GM19099 (cell line): ENCODE results near the gene ZFC3H1.

Source experiments
- POLR2A ChIP-seq: IDR thresholded peaks from 3 replicates; pipeline ENCODE4 v1.6.1; 2011; ENCODE audit warnings: low read depth; ENCODE audit not compliant: insufficient read length; ENCODE audit errors: extremely low read depth

The ZFC3H1 gene

GRCh38 chr12:71654200-71654599 lies 9.4 kb downstream of the ZFC3H1 start:
- no peak for TF ChIP-seq POLR2A

GRCh38 chr12:71653137-71653536 lies 10.5 kb downstream of the ZFC3H1 start:
- no peak for TF ChIP-seq POLR2A

GRCh38 chr12:71652656-71653055 lies 11.0 kb downstream of the ZFC3H1 start:
- TF ChIP-seq POLR2A = no peak

DNA sequence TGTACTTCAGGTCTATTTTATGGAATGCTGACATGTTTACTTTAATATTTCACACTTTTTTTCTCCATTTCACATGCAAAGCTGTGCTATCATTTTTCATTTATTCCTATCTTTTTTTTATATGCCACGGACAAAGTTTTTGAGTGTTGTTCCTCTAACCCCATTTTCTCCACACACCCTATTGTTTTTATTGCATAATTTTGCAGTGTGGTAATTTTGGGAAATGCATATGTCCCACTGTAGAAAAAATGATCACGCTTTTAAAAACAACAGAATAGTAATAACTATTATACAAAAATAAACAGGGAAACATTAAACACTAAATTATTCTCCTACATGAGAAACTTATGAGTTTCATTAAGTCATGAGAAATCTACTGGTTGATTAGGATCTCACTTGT lies 14.2 kb downstream of the ZFC3H1 start:
- TF ChIP-seq POLR2A = no peak

- TF ChIP-seq POLR2A = no peak
These were observed 15.1 kb downstream of the ZFC3H1 start for GRCh38 chr12:71648537-71648936.

DNA sequence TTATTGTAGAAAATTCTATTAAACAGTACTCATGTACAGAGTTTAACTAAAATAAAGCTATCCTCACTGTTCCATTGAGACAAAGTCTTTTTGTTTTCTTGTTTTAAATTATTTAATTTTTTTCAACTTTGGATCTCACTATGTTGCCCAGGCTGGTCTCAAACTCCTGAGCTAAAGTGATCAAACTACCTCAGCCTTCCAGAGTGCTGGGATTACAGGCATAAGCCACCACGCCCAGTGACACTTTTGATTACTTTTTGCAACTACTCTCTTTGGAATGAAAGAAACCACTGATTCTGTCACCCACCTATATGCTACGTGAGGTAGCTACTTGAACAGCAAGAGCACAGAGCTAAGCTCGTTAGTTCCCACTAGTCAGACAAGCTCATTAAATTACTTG lies 17.1 kb downstream of the ZFC3H1 start:
- TF ChIP-seq POLR2A = no peak

DNA sequence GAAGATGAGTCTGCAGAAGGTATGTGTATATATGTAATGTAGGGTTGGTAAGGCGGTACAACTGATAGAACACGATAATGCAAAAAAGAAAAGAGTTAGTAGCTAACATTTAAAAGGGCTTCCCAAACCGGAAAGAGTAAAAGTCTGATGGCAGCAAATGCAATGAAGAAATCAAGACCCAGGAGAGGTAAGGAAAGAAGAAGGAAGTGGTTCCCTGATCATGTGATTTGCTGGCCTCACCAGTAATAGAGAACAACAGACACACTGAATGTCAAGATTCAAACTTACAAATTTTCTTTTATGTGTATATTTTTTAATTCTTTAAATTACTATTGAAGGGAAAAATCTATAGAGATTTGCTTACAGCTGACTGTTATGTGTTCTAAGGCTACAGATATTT lies 18.4 kb downstream of the ZFC3H1 start:
- TF ChIP-seq POLR2A = no peak

DNA sequence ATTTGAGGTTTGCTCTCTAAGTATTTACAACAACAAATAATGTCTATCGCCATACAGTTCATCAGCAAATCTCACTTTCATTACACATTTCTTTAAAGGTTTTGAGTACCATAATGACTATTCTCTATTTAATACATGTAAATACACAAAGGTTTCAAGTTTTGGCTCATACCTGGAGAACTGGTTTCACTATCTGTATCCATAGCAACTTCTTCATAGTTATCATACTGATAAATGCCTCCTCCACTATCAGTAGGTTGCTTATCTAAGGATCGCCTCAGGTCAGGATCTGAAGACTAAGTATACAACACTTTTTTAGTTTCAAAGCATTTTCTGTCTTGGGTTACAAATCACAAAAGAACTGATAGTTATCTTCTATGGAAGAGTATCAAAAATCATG lies 21.4 kb downstream of the ZFC3H1 start:
- TF ChIP-seq POLR2A = no peak

DNA sequence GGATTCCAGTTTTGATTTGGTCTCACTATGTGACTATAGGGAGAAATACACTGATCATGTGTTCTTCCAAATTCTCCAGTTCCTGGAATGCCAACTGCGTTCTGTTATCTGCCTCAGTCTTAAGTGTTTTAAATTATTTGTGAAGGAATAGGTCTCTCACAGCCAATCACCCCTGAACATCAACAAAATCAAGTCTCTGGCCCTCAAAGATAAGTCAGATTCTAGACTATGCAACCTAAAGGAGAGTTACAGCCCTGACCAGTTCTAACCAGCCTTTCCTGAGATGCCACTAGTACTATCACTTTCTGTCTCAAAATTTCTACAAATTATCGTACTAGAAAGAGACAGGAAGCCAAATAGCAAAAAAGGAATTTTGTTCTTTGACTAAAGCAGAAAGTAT lies 22.3 kb downstream of the ZFC3H1 start:
- no peak for TF ChIP-seq POLR2A

GRCh38 chr12:71640316-71640715 lies 23.3 kb downstream of the ZFC3H1 start:
- TF ChIP-seq POLR2A = no peak

DNA sequence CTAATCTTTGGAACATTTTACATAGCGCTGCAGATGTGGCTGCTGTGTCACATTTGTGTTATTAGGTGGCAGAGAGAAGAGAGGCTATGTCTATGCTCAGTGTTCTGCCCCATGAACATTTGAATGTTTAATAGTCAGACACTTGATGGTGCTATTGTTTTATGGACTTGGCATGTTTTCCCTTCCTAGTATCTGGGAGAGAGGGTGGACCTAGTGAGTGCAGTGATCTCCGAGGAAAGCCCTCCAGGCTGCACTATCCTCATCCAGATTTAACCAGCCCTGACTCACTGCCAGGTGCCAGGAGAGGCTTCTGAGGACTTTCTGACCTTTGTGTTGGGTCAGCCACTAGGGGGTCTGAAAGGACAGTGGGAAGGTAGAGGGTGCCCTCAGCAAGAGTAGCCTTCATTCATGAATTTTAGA lies 24.3 kb downstream of the ZFC3H1 start:
- no peak for TF ChIP-seq POLR2A

DNA sequence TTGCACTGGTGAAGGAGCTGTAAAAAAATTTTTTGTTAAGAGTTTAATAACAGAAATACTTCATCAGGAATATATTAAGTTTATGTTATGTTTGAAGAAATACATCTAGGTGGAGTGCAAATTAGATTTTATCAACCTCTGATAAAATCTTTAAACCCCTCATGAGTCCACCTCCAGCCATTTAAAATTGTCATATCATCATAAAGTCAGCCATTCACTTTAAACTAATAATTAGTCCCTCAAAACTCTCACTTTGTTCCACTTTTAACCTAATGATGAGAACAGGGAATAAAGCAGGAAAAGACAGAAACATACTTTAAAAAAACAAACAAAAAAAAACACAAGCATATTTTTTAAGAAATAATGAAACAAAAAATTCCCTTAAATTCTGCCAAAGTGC lies 25.1 kb downstream of the ZFC3H1 start:
- no peak for TF ChIP-seq POLR2A

GRCh38 chr12:71636704-71637115 lies 26.9 kb downstream of the ZFC3H1 start:
- no peak for TF ChIP-seq POLR2A

DNA sequence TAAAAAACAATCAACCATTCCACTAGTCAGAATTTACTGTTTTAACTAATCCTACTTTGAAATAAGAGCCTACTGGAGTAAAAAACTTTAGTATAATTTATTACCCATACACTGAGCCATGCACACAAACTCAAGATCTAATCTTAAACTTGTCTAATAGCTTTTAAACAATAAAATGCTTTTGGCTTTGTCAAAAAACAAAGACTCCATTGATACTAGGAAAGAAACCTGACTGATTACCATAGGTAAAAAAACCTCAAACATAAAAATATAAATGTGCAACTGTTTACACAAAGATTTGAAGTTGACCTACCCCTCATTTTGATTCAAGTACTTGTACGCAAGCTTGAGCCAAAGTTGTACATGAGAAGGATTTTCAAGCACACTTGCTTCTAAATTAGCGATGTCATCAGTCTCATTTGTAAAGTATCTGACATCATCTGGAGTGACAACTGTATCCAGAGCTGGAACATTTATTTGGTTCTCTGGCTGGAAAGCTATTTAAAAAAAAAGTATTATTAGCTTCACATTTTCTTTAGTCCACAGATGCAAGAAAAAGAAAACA lies 36.1 kb downstream of the ZFC3H1 start:
- no peak for TF ChIP-seq POLR2A

- TF ChIP-seq POLR2A = no peak
These were observed 36.9 kb downstream of the ZFC3H1 start for GRCh38 chr12:71626768-71627167.

DNA sequence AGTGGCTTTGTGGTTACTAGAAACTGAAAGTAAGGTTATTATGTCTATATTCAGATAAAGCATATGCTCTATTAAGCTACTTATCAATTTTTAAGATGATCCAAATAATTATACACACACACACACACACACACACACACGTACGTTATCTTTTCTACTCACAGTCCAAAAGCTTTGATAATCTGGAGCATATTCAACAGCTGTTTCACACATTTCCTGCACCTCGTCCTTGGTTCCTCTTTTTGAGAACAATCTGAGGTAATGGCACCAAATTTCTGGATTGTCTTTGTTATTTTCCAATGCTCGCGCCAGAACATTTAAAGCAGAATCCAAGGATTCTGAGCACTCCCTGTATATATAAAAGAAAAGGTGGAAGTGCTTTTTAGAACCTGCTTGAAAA lies 37.5 kb downstream of the ZFC3H1 start:
- TF ChIP-seq POLR2A = no peak

DNA sequence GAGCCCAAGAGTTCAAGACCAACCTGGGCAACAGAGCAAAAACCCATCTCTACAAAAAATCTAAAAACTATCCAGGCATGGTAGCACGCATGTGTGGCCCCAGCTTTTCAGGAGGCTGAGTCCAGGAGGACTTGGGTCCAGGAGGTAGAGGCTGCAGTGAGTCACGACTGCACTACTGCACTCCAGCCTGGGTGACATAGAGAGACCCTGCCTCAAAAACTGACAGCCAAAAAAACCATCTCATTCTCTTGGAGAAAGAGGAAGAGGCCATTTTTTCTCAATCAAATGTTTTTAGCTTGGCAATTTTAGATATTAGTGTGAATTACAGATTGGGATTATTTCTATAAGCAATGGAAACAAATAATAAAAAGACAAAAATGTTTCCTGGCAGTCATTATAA lies 38.2 kb downstream of the ZFC3H1 start:
- no peak for TF ChIP-seq POLR2A

DNA sequence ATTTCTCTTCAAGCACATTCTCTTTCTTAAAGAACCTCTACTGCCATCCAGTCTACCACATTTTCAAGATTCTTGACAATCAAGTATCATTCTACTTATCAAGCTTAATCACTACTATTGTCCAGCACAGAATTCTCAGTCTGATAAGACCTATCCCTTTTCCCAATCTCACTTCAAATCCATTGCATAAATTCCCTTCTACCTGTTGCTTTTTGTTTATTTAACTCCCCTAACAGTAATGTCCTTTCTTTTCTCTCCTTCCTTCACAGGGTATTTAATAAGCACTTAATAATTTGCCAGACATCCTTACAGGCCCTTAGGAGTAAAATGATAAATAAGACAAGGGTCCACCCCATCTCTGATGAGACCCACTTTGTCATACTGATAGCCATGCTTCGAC lies 41.7 kb downstream of the ZFC3H1 start:
- no peak for TF ChIP-seq POLR2A

DNA sequence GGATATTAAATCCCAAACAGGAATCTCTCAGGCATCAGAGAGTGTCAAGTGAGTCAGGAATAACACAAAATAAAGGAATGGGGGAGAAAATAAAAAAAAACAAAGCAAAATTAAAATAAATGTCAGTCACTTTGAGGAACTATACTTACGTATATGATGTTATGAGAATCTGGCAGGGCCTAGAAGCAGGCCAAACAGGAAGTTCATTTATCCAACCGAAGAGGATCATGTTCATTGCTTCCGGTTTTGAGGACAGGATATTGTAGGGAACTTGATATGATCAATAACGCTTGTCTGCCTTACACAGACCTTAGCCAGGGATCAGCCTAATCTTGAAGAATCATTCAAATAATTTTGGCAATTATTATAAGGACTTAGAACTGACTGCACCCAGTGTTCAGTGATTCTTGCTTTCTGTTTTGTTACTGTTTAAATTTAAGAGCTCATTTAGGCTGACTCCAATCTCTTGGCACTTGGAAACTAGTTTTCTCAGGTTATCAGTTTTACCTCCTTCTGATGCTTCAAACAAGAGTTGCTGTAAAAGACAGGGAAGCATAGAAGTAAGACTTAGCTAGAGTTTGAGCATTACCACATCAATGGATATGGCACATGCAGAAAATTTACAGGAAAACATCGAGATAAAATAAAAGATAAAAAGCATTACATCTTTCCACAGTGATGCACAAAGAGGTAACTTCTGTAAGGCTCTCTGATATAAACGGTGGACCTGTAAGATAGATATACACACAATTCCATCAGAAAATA lies 53.4 kb downstream of the ZFC3H1 start:
- no peak for TF ChIP-seq POLR2A
